T-cell (primary cell): Measurements from ENCODE around the gene DLG5. TPM values are rescaled to one million over a fixed set of nuclear protein-coding genes. Genes with fewer than 3 reads are reported as not detected.

Experiments used
- ATAC-seq, 4 experiments: fragments of 200-7000 bp in 3 of 4; fragments of 150-1000 bp in 1 of 4; cut with Tn5 transposase; replicated peaks in 1 of 4; 1 replicate in 3 of 4; 2 replicates in 1 of 4; pipeline ENCODE4 v1.10.0; 2021; ENCODE audit warnings: moderate library complexity in 3 of 4, mild to moderate bottlenecking in 2 of 4, moderate number of reproducible peaks in 1 of 4
- CTCF ChIA-PET, 2 donors: fragments of 300-600 bp; sonication (Branson Sonifier 250); formaldehyde crosslinking; loops; one replicate each; lab custom pipeline; 2022; ENCODE audit warnings: antibody characterized with exemption in 2 of 2; lab: Charles Lee
- POLR2A ChIA-PET, 2 donors: fragments of 300-600 bp; sonication (Branson Sonifier 250); formaldehyde crosslinking; loops; one replicate each; lab custom pipeline; 2022; ENCODE audit warnings: antibody characterized with exemption in 2 of 2; lab: Charles Lee
- DNase-seq, 35 experiments: peaks; one replicate each; pipeline versions ENCODE4 v3.0.0 to v3.0.0-alpha.2; 2013 to 2023
- H3K27ac ChIP-seq: one replicate; pipeline ENCODE4 v1.5.1; 2013; ENCODE audit warnings: low read length
- H3K27me3 ChIP-seq, 2 experiments: replicated peaks in 1 of 2; 1 replicate in 1 of 2; 2 replicates in 1 of 2; pipeline versions ENCODE4 v1.6.1 to v1.7.0; 2013; ENCODE audit warnings: low read length in 1 of 2, mixed read lengths in 1 of 2; ENCODE audit not compliant: control insufficient read depth in 2 of 2, insufficient read depth in 2 of 2; ENCODE audit errors: extremely low read depth in 1 of 2
- H3K36me3 ChIP-seq, 2 donors: 1 replicate in 1 of 2; 2 replicates in 1 of 2; pipeline versions ENCODE4 v1.6.1 to v1.7.0; 2013; ENCODE audit warnings: low read length in 1 of 2; ENCODE audit not compliant: control insufficient read depth in 2 of 2, insufficient read depth in 1 of 2; ENCODE audit errors: extremely low read depth in 1 of 2
- H3K4me1 ChIP-seq, 2 experiments: 1 replicate in 1 of 2; 2 replicates in 1 of 2; pipeline versions ENCODE4 v1.6.1 to v1.7.0; 2013; ENCODE audit warnings: low read length in 2 of 2, mixed read lengths in 1 of 2; ENCODE audit not compliant: insufficient read depth in 2 of 2, control insufficient read depth in 1 of 2; ENCODE audit errors: extremely low read depth in 1 of 2
- H3K4me3 ChIP-seq, 2 donors: 1 replicate in 1 of 2; 2 replicates in 1 of 2; pipeline versions ENCODE4 v1.5.1 to v1.7.0; 2013; ENCODE audit warnings: mild to moderate bottlenecking in 2 of 2, low read length in 1 of 2, moderate library complexity in 1 of 2; ENCODE audit not compliant: control insufficient read depth in 1 of 2; ENCODE audit errors: extremely low read depth in 1 of 2
- H3K9me3 ChIP-seq: 2 replicates; pipeline ENCODE4 v1.7.0; 2013
- H3K27ac Mint-ChIP-seq, 2 donors: one replicate each; pipeline ENCODE4 v1.8.0; 2020 to 2021; ENCODE audit warnings: mild to moderate bottlenecking in 2 of 2, mixed read lengths in 2 of 2
- H3K27me3 Mint-ChIP-seq, 2 donors: one replicate each; pipeline ENCODE4 v1.8.0; 2021 to 2022; ENCODE audit warnings: mixed read lengths in 2 of 2
- H3K36me3 Mint-ChIP-seq: one replicate; pipeline ENCODE4 v1.8.0; 2021; ENCODE audit warnings: mixed read lengths
- H3K4me1 Mint-ChIP-seq, 3 donors: one replicate each; pipeline ENCODE4 v1.8.0; 2020 to 2022; ENCODE audit warnings: mixed read lengths in 3 of 3, mild to moderate bottlenecking in 1 of 3
- H3K4me3 Mint-ChIP-seq, 3 donors: one replicate each; pipeline ENCODE4 v1.8.0; 2020 to 2022; ENCODE audit warnings: mild to moderate bottlenecking in 3 of 3, mixed read lengths in 3 of 3, moderate library complexity in 3 of 3
- H3K9me3 Mint-ChIP-seq, 3 donors: one replicate each; pipeline ENCODE4 v1.8.0; 2020 to 2022; ENCODE audit warnings: mixed read lengths in 3 of 3
- WGBS: methylation state at CpG from one replicate; pipeline ENCODE4 v1.1.5; 2013; ENCODE audit warnings: missing lambda C conversion rate; ENCODE audit not compliant: insufficient coverage; 5-methylcytosine and 5-hydroxymethylcytosine counted together
- total RNA-seq, 35 experiments: library from RNA in 6 of 35; stranded (reverse) in 6 of 35; fragments of 120-200 nt in 1 of 35; gene quantifications; one replicate each; pipeline versions ENCODE4 v1.2.1 to v1.2.4 and lab custom pipeline; 2013 to 2026

Gene DLG5
- total RNA-seq, 5 donors from 2014 or later (not counting 1 experiment from before 2014, with no cell fraction given) = 1.3 to 12.8 (median 3.5) TPM

DNA sequence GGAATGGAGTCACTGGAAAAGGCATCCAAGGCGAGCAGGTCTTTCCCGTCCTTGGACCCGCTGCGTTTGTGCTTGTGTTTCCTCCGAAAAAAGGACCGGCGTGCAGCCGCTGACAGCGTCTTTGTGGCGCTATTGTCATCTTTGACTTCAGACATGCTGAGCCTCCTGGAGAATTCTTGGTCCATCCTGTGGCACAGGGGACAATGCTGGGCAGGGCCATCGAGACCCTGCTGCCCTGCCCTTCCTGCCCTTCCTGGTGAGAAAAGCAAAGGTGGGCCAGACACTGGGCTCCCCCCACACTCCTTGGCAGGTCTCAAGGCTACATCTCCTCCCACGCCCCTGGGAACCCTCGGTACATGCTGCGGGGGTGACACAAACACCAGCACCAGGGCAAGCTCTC lies 120.9 kb downstream of the DLG5 start:
- H3K36me3 ChIP-seq = peaks cover 0 to 2% of the 10 kb centered on the region in 2 donors

DNA sequence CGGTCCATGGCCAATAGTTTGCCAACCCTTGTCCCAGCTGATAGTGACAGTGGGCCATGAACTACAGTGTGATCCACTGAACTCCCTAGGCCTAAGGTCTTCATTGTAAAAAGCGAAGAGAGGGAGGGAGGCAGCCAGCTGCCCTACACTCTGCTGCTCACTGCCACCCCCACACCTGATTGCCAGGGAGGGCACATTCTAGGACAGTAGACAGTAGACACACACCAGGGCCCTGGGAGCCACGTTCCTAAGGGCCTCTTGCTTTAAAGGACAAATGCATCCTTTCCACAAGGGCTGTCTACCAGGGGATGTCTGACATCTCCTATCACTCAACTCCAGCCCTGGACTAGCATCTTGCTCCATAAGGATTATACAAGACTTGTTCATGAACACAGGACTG lies 122.2 kb downstream of the DLG5 start:
- H3K27me3 Mint-ChIP-seq = peaks cover 0 to 5% of the 10 kb centered on the region in 2 donors
- POLR2A ChIA-PET = no interaction called here
- WGBS = no CpG with 5 or more reads among the region's 3 CpGs

More for the DNA sequence above, 120.9 kb downstream of the DLG5 start:
- Mint-ChIP-seq H3K27me3 (no peaks in the 10 kb centered on the region), H3K9me3 (no peaks in the 10 kb centered on the region), H3K36me3 (no peaks in the 10 kb centered on the region), H3K4me1 (peaks cover 14 to 16% (median 16%) of the 10 kb centered on the region in 3 donors), H3K27ac (no peak overlapping the region), H3K4me3 (no peak overlapping the region)
- no peak overlapping the region for H3K4me3 ChIP-seq
- CTCF ChIA-PET = no interaction called here
- no peaks in the 10 kb centered on the region for H3K27me3 ChIP-seq
- H3K27ac ChIP-seq = no peak overlapping the region
- ATAC-seq (no peak), DNase-seq (no peak)
- POLR2A ChIA-PET = no interaction called here
- 90% methylated on average over 14 of the region's 14 CpGs for WGBS
- no peaks in the 10 kb centered on the region for H3K9me3 ChIP-seq
- H3K4me1 ChIP-seq = peaks cover 11 to 13% of the 10 kb centered on the region in 2 experiments

DNA sequence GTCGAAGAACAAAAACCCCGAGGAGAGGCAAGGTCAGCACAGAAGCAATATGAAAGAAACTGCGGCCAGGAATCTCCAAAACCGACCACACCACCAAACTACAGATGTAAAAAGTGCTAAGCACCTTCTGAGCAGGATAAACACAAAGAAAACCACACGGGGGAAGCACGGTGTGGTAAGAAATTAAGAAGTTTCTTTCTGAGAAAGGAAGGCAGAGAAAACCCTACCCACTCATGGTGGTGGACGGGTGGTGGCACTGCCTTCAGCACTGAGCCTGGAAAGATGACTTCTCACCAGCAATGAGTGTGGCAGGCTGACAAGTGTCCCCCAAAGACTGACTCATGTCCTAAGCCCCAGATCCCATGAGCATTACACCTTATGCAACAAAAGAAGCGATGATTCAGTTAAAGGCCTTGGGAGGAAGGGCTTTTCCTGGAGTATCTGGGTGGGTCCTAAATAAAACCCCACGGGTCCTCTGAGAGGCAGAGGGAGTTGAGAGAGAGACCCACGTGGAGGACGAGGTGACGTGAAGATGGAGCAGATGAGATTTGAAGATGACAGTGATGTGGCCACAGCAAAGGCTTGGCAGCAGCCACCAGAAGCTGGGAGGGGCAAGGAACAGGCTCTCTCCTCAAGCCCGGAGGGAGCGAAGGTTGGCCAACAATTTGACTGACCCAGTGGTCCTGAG lies 124.9 kb downstream of the DLG5 start:
- ATAC-seq = peak; percentile 51 to 81 (median 68)
- peaks cover 0 to 2% of the 10 kb centered on the region in 2 donors for H3K36me3 ChIP-seq

More for the DNA sequence above, 122.2 kb downstream of the DLG5 start:
- H3K27ac Mint-ChIP-seq = no peak overlapping the region
- Histone ChIP-seq H3K36me3 (peaks cover 0 to 2% of the 10 kb centered on the region in 2 donors), H3K27me3 (no peaks in the 10 kb centered on the region), H3K4me1 (peaks cover 11 to 18% of the 10 kb centered on the region in 2 experiments), H3K4me3 (no peak overlapping the region), H3K27ac (no peak overlapping the region), H3K9me3 (no peaks in the 10 kb centered on the region)
- H3K4me3 Mint-ChIP-seq = no peak overlapping the region
- no peaks in the 10 kb centered on the region for H3K9me3 Mint-ChIP-seq
- peaks cover 14 to 25% (median 16%) of the 10 kb centered on the region in 3 donors for H3K4me1 Mint-ChIP-seq
- no peaks in the 10 kb centered on the region for H3K36me3 Mint-ChIP-seq
- CTCF ChIA-PET = no interaction called here
- ATAC-seq (no peak), DNase-seq (no peak)

DNA sequence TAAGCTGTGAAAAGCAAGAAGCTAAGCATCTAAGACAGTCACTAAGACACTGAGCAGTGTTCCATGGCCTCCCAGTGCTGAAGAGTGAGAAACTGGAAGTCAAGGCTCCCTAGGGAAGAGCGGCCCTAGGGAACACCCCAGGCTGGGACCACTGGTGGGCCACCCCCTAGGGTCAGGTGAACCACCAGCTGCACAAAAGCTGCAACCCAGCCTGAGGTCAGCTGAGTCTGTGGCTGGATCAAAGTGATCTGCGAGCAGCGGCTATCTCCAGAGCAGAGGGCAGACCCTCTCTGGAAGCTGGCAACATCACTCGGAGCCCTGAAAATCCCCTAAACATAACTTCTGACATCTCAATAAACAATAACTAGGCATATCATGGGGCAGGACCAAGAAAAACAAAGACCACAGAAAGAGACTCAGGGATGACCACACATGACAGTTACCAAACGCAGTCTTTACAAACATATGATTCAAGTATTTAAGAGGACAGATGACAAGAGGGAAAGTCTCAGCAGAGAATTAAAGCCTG lies 125.8 kb downstream of the DLG5 start:
- WGBS = 75% methylated on average over 1 of the region's 5 CpGs
- H3K27ac Mint-ChIP-seq = peak overlapping the region in 1 of 2 donors; percentile 86
- H3K27me3 ChIP-seq = no peaks in the 10 kb centered on the region
- peaks cover 11 to 18% of the 10 kb centered on the region in 2 experiments for H3K4me1 ChIP-seq
- ChIA-PET POLR2A (no interaction called here), CTCF (no interaction called here)
- peak overlapping the region; percentile 45 for H3K27ac ChIP-seq
- ATAC-seq (no peak), DNase-seq (no peak)
- no peak overlapping the region for H3K4me3 Mint-ChIP-seq
- no peaks in the 10 kb centered on the region for H3K9me3 ChIP-seq
- H3K36me3 ChIP-seq = peaks cover 0 to 2% of the 10 kb centered on the region in 2 donors
- H3K4me3 ChIP-seq = no peak overlapping the region
- peaks cover 14 to 33% (median 16%) of the 10 kb centered on the region in 3 donors for H3K4me1 Mint-ChIP-seq
- H3K9me3 Mint-ChIP-seq = no peaks in the 10 kb centered on the region
- H3K36me3 Mint-ChIP-seq = no peaks in the 10 kb centered on the region
- H3K27me3 Mint-ChIP-seq = peaks cover 0 to 5% of the 10 kb centered on the region in 2 donors

More for the DNA sequence above, 124.9 kb downstream of the DLG5 start:
- Histone ChIP-seq H3K9me3 (no peaks in the 10 kb centered on the region), H3K4me1 (peaks cover 11 to 18% of the 10 kb centered on the region in 2 experiments), H3K27ac (peak overlapping the region; percentile 45), H3K4me3 (no peak overlapping the region), H3K27me3 (no peaks in the 10 kb centered on the region)
- POLR2A ChIA-PET = no interaction called here
- 56% methylated on average over 5 of the region's 14 CpGs for WGBS
- peaks cover 14 to 33% (median 16%) of the 10 kb centered on the region in 3 donors for H3K4me1 Mint-ChIP-seq
- peak overlapping the region; percentile 62 to 86 for H3K27ac Mint-ChIP-seq
- peaks cover 0 to 5% of the 10 kb centered on the region in 2 donors for H3K27me3 Mint-ChIP-seq
- DNase-seq = peak in 30 of 35 experiments; percentile 7 to 69 (median 26)
- H3K9me3 Mint-ChIP-seq = no peaks in the 10 kb centered on the region
- CTCF ChIA-PET = no interaction called here
- H3K4me3 Mint-ChIP-seq = no peak overlapping the region
- H3K36me3 Mint-ChIP-seq = no peaks in the 10 kb centered on the region

DNA sequence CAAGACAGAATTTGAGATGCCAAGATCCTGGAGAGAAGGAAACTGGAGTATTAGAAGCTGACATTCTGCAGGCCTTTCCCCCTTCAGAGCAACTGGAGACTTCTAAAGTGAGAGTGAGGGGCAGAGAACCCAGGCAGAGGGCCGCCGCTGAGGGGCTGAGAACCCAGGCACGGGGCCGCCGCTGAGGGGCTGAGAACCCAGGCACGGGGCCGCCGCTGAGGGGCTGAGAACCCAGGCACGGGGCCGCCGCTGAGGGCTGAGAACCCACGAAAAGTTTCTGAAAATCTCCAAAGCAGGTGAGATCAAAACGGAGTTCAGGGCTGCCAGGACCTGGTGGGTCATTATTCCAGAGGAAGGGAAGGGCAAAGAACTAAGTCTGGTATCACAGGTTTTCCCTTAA lies 126.2 kb downstream of the DLG5 start:
- H3K36me3 ChIP-seq = peaks cover 2 to 4% of the 10 kb centered on the region in 2 donors
- 92% methylated on average over 12 of the region's 13 CpGs for WGBS
- no peaks in the 10 kb centered on the region for H3K9me3 Mint-ChIP-seq
- no peak for ATAC-seq
- no peak overlapping the region for H3K27ac Mint-ChIP-seq
- no peaks in the 10 kb centered on the region for H3K27me3 ChIP-seq
- H3K27ac ChIP-seq = no peak overlapping the region
- peaks cover 0 to 5% of the 10 kb centered on the region in 2 donors for H3K27me3 Mint-ChIP-seq
- H3K4me3 ChIP-seq = no peak overlapping the region
- H3K4me1 ChIP-seq = peaks cover 11 to 18% of the 10 kb centered on the region in 2 experiments
- H3K4me3 Mint-ChIP-seq = no peak overlapping the region
- peaks cover 14 to 33% (median 16%) of the 10 kb centered on the region in 3 donors for H3K4me1 Mint-ChIP-seq
- no peaks in the 10 kb centered on the region for H3K36me3 Mint-ChIP-seq
- ChIA-PET POLR2A (no interaction called here), CTCF (interaction anchor here in 1 of 2 donors (0.7 kb wide), 1 partner anchor 87 kb away, joined by 6 read pairs; no protein-coding TSS in a partner anchor)
- DNase-seq = no peak
- no peaks in the 10 kb centered on the region for H3K9me3 ChIP-seq

DNA sequence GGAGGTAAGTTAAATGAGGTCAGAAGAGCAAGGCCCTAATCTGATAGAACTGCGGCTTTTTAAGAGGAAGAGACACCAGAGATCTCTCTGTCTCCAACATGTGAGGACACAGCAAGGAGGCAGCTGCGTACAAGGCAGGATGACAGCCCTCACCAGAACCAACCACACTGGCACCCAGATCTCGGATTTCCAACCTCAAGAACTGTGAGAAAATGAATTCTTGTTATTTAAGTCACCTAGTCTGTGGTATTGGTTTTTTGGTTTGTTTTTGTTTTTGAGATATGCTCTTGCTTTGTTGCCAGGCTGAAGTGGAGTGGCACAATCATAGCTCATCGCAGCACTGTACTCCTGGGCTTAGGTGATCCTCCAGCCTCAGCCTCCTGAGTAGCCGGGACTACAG lies 127.2 kb downstream of the DLG5 start:
- no peak overlapping the region for H3K27ac ChIP-seq
- Mint-ChIP-seq H3K9me3 (no peaks in the 10 kb centered on the region), H3K27ac (peak overlapping the region in 1 of 2 donors; percentile 82), H3K36me3 (no peaks in the 10 kb centered on the region), H3K4me1 (peaks cover 14 to 33% (median 16%) of the 10 kb centered on the region in 3 donors), H3K27me3 (peaks cover 0 to 5% of the 10 kb centered on the region in 2 donors), H3K4me3 (no peak overlapping the region)
- DNase-seq (peak in 17 of 35 experiments; percentile 5 to 60 (median 29)), ATAC-seq (peak in 2 of 4 experiments; percentile 52 to 56)
- peaks cover 0 to 6% of the 10 kb centered on the region in 2 donors for H3K36me3 ChIP-seq
- ChIA-PET POLR2A (no interaction called here), CTCF (no interaction called here)
- no peaks in the 10 kb centered on the region for H3K9me3 ChIP-seq
- WGBS = 83% methylated on average over 3 of the region's 5 CpGs
- no peak overlapping the region for H3K4me3 ChIP-seq
- no peaks in the 10 kb centered on the region for H3K27me3 ChIP-seq
- peaks cover 11 to 18% of the 10 kb centered on the region in 2 experiments for H3K4me1 ChIP-seq
